Sigmoid colon (tissue), 4 donors: ENCODE results near the gene TMEM207.

ENCODE experiments used
- CTCF ChIP-seq, 4 experiments: fragments of 450-650 bp in 3 of 4; fragments of 200-600 bp in 1 of 4; IDR thresholded peaks; one replicate each; pipeline ENCODE4 v1.5.1; 2016 to 2019; ENCODE audit warnings: antibody characterized with exemption in 4 of 4, mild to moderate bottlenecking in 3 of 4, moderate library complexity in 2 of 4
- POLR2AphosphoS5 ChIP-seq, 4 donors: sonication (generic); formaldehyde crosslinking; IDR thresholded peaks; one replicate each; pipeline ENCODE4 v1.6.1; 2017; ENCODE audit warnings: antibody characterized with exemption in 4 of 4

- TF ChIP-seq POLR2AphosphoS5 (IDR thresholded peaks at IDR 0.05) (no peak), CTCF (IDR thresholded peaks at IDR 0.05) (no peak)
Observed at GRCh38 chr3:190426806-190427507, 22.7 kb downstream of the TMEM207 start.
